NCI-H1694 (cell line): Measurements from ENCODE around the gene TNS1.
A peak's percentile ranks its signal among the peaks of the same experiment; 100 is the strongest.
"Not testable (repeated sequence)": the region's sequence is repeated elsewhere in the genome, so short reads cannot be mapped to it uniquely, and the experiment has no call there.

ENCODE experiments used
- DNase-seq: peaks from one replicate; lab custom pipeline; 2025; lab: John Stamatoyannopoulos, UW

TNS1 gene

GRCh38 chr2:218002845-218003180, at the start of gene TNS1:
Gene TNS1, minus strand, starts transcription at chr2:218002995. Its CDS starts 123 bp downstream, at chr2:218002872.
- peak; percentile 26 for DNase-seq

GRCh38 chr2:218051903-218052302, 49.1 kb upstream of the TNS1 start:
- DNase-seq: no peak

GRCh38 chr2:218047536-218048225, 44.9 kb upstream of the TNS1 start:
- DNase-seq: no peak

GRCh38 chr2:218046238-218046637, 43.4 kb upstream of the TNS1 start:
- no peak for DNase-seq

- DNase-seq: not testable (repeated sequence)
These were observed 41.8 kb upstream of the TNS1 start for GRCh38 chr2:218044599-218044998.

- DNase-seq: no peak
These were observed 40.9 kb upstream of the TNS1 start for GRCh38 chr2:218043701-218044109.

- no peak for DNase-seq
These were observed 40.3 kb upstream of the TNS1 start for GRCh38 chr2:218043100-218043499.

- DNase-seq: no peak
These were observed 38.7 kb upstream of the TNS1 start for GRCh38 chr2:218041302-218042168.

- DNase-seq: no peak
These were observed 38.1 kb upstream of the TNS1 start for GRCh38 chr2:218040883-218041282.

- DNase-seq: no peak
These were observed 36.4 kb upstream of the TNS1 start for GRCh38 chr2:218039171-218039570.

GRCh38 chr2:218036371-218036770, 33.6 kb upstream of the TNS1 start:
- no peak for DNase-seq

GRCh38 chr2:218035463-218036100, 32.8 kb upstream of the TNS1 start:
- no peak for DNase-seq

- DNase-seq: peak; percentile 27
These were observed 31.9 kb upstream of the TNS1 start for GRCh38 chr2:218034497-218035213.

GRCh38 chr2:218033590-218034496, 31.0 kb upstream of the TNS1 start:
- no peak for DNase-seq

GRCh38 chr2:218033208-218033589, 30.4 kb upstream of the TNS1 start:
- no peak for DNase-seq

- DNase-seq: no peak
These were observed 29.8 kb upstream of the TNS1 start for GRCh38 chr2:218032336-218033171.

GRCh38 chr2:218031771-218032257, 29.0 kb upstream of the TNS1 start:
- DNase-seq: no peak

GRCh38 chr2:218031261-218031660, 28.5 kb upstream of the TNS1 start:
- no peak for DNase-seq

- no peak for DNase-seq
These were observed 27.8 kb upstream of the TNS1 start for GRCh38 chr2:218030409-218031195.
